Fibroblast of skin of right quadriceps (primary cell): ENCODE measurements around the gene HOXA10.

Experiments used
- DNase-seq: peaks from one replicate; pipeline ENCODE4 v3.0.0-alpha.2; 2013

HOXA10 gene

DNA sequence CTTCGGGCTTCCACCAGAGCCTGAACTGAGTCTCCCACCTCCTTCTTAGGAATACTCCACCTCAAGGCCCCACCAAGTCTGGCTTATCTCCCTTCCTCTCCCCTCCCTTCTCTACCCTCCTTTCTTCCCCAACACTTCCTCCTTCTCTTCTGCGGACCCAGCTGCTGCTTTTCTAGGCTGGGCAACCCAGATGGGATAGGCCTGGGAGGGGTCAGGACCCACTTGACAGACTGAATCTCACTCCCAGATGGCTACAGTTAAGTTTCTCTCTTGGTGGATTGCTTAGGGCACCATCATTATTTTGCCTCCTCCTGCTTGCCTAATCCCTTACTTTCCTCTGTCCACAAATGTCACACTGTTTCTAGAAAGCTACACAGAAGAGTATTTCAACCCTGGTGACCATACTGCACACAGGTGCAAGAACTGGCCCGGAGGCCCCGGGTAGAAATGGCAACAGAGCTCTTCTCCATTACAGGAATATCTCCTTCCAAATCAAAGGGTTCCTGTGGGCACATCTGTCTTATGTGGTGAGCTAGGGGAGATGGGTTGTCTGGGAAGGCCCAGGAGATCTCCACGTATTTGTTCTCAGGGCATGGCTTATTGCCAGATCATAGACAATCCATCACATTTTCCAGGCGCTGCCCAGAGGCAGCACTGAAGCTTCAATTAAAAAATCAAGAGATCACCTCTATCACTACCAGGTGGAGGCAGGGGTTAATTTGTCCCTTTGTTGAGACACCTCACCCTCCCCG, 16.1 kb upstream of the HOXA10 start:
- DNase-seq: no peak

DNA sequence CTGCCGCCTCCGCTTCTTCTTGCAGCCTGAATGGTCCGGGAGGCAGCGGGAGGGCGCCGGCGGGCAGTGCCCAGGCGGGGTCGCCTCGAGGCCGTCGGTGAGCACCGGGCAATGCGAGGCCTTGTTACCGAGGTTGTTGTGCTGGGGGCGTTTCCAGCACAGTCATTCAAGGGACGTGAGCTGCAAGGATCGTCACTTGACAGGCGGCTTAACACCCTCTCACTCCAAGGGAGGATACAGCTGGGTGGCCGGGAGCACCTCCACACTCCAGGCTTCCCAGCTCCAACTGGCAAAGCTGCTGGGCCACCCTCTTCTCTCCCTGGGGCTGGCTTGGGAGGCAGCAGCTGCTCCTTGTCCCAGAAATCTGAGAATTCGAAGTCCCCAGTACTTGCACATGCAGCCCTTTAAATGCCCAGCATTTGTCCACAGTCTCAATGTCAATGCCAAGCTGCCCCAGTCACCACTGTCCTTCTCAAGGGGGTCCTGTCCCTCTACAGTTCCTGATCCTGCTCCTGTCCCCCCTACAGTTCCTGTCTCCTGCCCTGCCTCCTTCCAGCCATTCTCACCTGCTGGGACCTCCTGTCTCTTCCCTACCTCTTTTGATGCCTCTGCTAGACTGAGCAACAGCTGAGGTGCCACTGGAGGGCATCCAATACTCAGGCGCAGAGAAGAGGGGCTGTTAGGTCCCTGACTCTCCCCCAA, 15.3 kb upstream of the HOXA10 start:
- DNase-seq: no peak

GRCh38 chr7:27188386-27189294, 14.5 kb upstream of the HOXA10 start:
- peak; percentile 28 for DNase-seq

GRCh38 chr7:27187475-27188385, 13.6 kb upstream of the HOXA10 start:
- no peak for DNase-seq

- DNase-seq: no peak
These were observed 12.8 kb upstream of the HOXA10 start for GRCh38 chr7:27186668-27187474.

GRCh38 chr7:27185854-27186667, 11.9 kb upstream of the HOXA10 start:
- DNase-seq: no peak

GRCh38 chr7:27185013-27185853, 11.1 kb upstream of the HOXA10 start, which contains the start of gene HOXA11:
Gene HOXA11, minus strand, starts transcription at chr7:27185232. Its CDS starts 88 bp downstream, at chr7:27185144.
- DNase-seq: peak; percentile 94

DNA sequence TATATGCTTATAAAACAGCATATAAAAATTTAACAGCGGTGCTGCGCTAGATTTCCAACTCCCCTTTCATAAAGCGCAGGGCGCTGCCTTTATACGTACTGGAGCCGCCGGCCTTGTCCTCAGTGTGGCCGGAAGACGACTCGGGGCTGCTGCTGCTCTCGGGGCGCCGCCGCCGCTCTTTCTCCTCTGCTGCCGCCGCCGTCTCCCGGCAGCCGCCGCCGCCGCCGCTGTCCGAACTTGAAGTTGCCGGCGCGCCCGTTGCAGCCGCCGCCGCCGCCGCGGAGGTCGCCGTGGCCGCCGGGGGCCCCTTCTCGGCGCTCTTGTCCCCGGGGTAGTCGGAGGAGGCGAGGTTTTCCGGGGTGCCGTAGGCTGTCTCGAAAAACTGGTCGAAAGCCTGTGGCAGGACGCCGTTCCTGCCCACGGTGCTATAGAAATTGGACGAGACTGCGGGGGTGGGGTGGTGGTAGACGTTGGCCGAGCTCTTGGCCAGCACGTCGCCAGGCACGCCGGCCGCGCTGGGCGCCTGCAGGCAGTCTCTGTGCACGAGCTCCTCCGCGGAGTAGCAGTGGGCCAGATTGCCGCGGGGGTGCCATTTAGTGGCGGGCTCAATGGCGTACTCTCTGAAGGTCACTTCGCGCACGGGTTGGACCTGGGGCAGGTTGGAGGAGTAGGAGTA, 10.4 kb upstream of the HOXA10 start:
- DNase-seq: peak; percentile 40

- DNase-seq: peak; percentile 39
These were observed 9.7 kb upstream of the HOXA10 start for GRCh38 chr7:27183682-27184336.

DNA sequence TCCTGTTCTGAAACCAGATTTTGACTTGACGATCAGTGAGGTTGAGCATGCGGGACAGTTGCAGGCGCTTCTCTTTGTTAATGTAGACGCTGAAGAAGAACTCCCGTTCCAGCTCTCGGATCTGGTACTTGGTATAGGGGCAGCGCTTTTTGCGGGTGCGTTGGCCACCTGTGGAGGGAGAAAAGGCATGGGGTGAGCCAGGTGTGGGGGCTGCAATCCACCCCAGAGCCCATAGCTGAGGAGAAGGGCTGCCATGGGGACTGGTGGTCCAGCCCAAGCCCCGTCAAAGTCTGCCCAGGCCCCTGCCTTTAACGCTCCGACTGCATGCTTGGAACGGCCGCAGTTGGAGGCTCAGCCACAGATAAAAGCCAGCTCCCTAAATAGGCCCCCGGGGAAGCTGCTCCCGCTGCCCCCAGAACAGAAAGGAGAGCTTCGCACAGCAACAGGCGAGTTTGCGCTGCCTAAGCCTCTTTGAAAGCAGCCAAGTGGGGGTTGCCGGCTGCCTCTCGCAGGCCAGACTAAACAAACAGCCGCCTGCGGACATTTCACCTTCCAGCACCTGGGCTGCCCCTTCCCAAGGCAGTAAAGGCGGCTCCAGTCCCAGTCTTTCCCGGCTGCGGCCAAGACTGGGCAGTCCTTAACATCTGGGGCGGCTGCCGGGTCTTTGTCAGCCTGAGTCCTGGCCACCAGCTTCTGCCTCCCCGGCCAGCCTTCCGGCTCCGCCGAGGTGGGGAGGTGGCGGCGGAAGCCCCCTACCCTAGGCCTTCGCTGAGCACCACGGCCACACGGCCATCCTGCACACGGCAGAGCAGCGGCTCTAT, 9.0 kb upstream of the HOXA10 start:
- peak; percentile 27 for DNase-seq

GRCh38 chr7:27182285-27182841, 8.2 kb upstream of the HOXA10 start:
- peak; percentile 60 for DNase-seq

DNA sequence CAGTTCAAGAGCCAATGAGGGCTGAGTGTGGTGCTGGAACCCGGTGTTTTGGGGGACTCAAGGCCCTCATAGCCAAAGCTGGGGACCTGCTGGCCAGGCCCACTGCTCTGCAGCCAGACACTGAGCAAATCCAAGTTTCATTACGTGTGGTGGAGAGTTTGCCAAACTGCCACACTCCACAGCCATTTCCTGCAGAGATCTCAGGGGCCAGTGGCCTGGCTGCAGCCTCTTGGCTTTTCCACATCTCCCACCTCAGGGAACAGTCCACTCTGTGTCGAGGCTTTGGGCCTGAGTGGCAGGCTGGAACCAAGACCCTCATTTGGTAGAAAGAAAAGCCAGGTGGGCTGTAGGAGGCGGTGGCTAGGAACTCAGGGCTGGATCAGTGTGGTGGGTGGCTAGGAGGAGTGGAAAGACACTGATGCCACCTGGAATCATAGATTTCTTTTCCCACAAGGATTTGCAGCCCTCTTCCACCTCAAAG, 7.7 kb upstream of the HOXA10 start:
- DNase-seq: no peak

GRCh38 chr7:27180431-27181420, 6.6 kb upstream of the HOXA10 start:
- peak; percentile 30 for DNase-seq

- peak; percentile 92 for DNase-seq
These were observed 5.6 kb upstream of the HOXA10 start for GRCh38 chr7:27179503-27180430.
